ENCODE results near the gene CPED1.

Gene CPED1

GRCh38 chr7:121285066-121285667 is 296.7 kb downstream of the CPED1 start:
- Histone ChIP-seq H3K9ac (ENCODE audit: low read length) (no peak overlapping the region), H3K27ac (ENCODE audit: low read length, poor library complexity, severe bottlenecking) (no peak overlapping the region), H2BK120ac (ENCODE audit: low read depth, low read length) (no peak overlapping the region), H3K4me3 (ENCODE audit: insufficient read depth in 1 of 2, low read depth in 1 of 2, low read length in 2 of 2) (no peak overlapping the region), H3K36me3 (ENCODE audit: control insufficient read depth in 1 of 2, insufficient read depth in 2 of 2, low read depth in 1 of 2, low read length in 2 of 2) (peaks cover 2 to 27% of the 10 kb centered on the region in 2 experiments), H4K8ac (ENCODE audit: low read length) (no peak overlapping the region), H3K79me1 (replicated peaks; ENCODE audit: low read length, poor library complexity, severe bottlenecking) (no peaks in the 10 kb centered on the region), H3K27me3 (ENCODE audit: control insufficient read depth in 1 of 2, insufficient read depth in 1 of 2, low read length in 2 of 2) (no peaks in the 10 kb centered on the region), H2AK5ac (ENCODE audit: low read length, severe bottlenecking) (no peak overlapping the region), H2AFZ (ENCODE audit: low read depth, low read length) (no peak overlapping the region), H3K14ac (ENCODE audit: low read length in 2 of 2) (no peak overlapping the region), H3K23ac (ENCODE audit: low read length in 2 of 2) (no peak overlapping the region), H3K18ac (ENCODE audit: low read depth in 1 of 2, low read length in 2 of 2) (no peak overlapping the region), H3K4ac (ENCODE audit: low read depth in 1 of 2, low read length in 2 of 2) (no peak overlapping the region), H3K4me2 (ENCODE audit: low read length, poor library complexity, severe bottlenecking) (no peak overlapping the region), H3K9me3 (ENCODE audit: control insufficient read depth, low read length) (peaks cover 7% of the 10 kb centered on the region), H2BK15ac (ENCODE audit: low read depth, poor library complexity, severe bottlenecking) (no peak overlapping the region), H2BK5ac (ENCODE audit: low read depth, low read length, poor library complexity, severe bottlenecking) (no peak overlapping the region), H3K4me1 (ENCODE audit: control insufficient read depth, insufficient read depth, low read depth, low read length) (no peaks in the 10 kb centered on the region), H4K91ac (ENCODE audit: low read length) (no peak overlapping the region), H2BK12ac (ENCODE audit: low read length in 2 of 2) (no peak overlapping the region)
- DNase-seq = no peak
- WGBS = 100% methylated on average over 1 of the region's 1 CpG

GRCh38 chr7:121286186-121286585 is 297.7 kb downstream of the CPED1 start:
- WGBS = 100% methylated on average over 2 of the region's 2 CpGs
- H3K23ac ChIP-seq (ENCODE audit: low read length in 2 of 2) = no peak overlapping the region
- no peak overlapping the region for H2AK5ac ChIP-seq (ENCODE audit: low read length, severe bottlenecking)
- H3K4me2 ChIP-seq (ENCODE audit: low read length, poor library complexity, severe bottlenecking) = no peak overlapping the region
- H2BK12ac ChIP-seq (ENCODE audit: low read length in 2 of 2) = no peak overlapping the region
- no peaks in the 10 kb centered on the region for H3K79me1 ChIP-seq (replicated peaks; ENCODE audit: low read length, poor library complexity, severe bottlenecking)
- no peak overlapping the region for H4K8ac ChIP-seq (ENCODE audit: low read length)
- H4K91ac ChIP-seq (ENCODE audit: low read length) = no peak overlapping the region
- no peak overlapping the region for H3K27ac ChIP-seq (ENCODE audit: low read length, poor library complexity, severe bottlenecking)
- peaks cover 7% of the 10 kb centered on the region for H3K9me3 ChIP-seq (ENCODE audit: control insufficient read depth, low read length)
- H2BK15ac ChIP-seq (ENCODE audit: low read depth, poor library complexity, severe bottlenecking) = no peak overlapping the region
- H2BK5ac ChIP-seq (ENCODE audit: low read depth, low read length, poor library complexity, severe bottlenecking) = no peak overlapping the region
- peaks cover 2 to 27% of the 10 kb centered on the region in 2 experiments for H3K36me3 ChIP-seq (ENCODE audit: control insufficient read depth in 1 of 2, insufficient read depth in 2 of 2, low read depth in 1 of 2, low read length in 2 of 2)
- no peak overlapping the region for H2BK120ac ChIP-seq (ENCODE audit: low read depth, low read length)
- H3K4me3 ChIP-seq (ENCODE audit: insufficient read depth in 1 of 2, low read depth in 1 of 2, low read length in 2 of 2) = no peak overlapping the region
- H3K4ac ChIP-seq (ENCODE audit: low read depth in 1 of 2, low read length in 2 of 2) = no peak overlapping the region
- no peak overlapping the region for H3K14ac ChIP-seq (ENCODE audit: low read length in 2 of 2)
- H3K18ac ChIP-seq (ENCODE audit: low read depth in 1 of 2, low read length in 2 of 2) = no peak overlapping the region
- no peak for DNase-seq
- H3K27me3 ChIP-seq (ENCODE audit: control insufficient read depth in 1 of 2, insufficient read depth in 1 of 2, low read length in 2 of 2) = no peaks in the 10 kb centered on the region
- no peak overlapping the region for H2AFZ ChIP-seq (ENCODE audit: low read depth, low read length)
- H3K9ac ChIP-seq (ENCODE audit: low read length) = no peak overlapping the region
- H3K4me1 ChIP-seq (ENCODE audit: control insufficient read depth, insufficient read depth, low read depth, low read length) = no peaks in the 10 kb centered on the region

GRCh38 chr7:121286742-121287734 is 298.5 kb downstream of the CPED1 start:
- H2BK5ac ChIP-seq (ENCODE audit: low read depth, low read length, poor library complexity, severe bottlenecking) = no peak overlapping the region
- H2AK5ac ChIP-seq (ENCODE audit: low read length, severe bottlenecking) = no peak overlapping the region
- H3K18ac ChIP-seq (ENCODE audit: low read depth in 1 of 2, low read length in 2 of 2) = no peak overlapping the region
- no peak overlapping the region for H2AFZ ChIP-seq (ENCODE audit: low read depth, low read length)
- H3K9ac ChIP-seq (ENCODE audit: low read length) = no peak overlapping the region
- H2BK15ac ChIP-seq (ENCODE audit: low read depth, poor library complexity, severe bottlenecking) = no peak overlapping the region
- H2BK12ac ChIP-seq (ENCODE audit: low read length in 2 of 2) = peak overlapping the region in 1 of 2 experiments; percentile 38
- H3K4me3 ChIP-seq (ENCODE audit: insufficient read depth in 1 of 2, low read depth in 1 of 2, low read length in 2 of 2) = no peak overlapping the region
- H3K9me3 ChIP-seq (ENCODE audit: control insufficient read depth, low read length) = peaks cover 7% of the 10 kb centered on the region
- no peak for DNase-seq
- peaks cover 2 to 24% of the 10 kb centered on the region in 2 experiments for H3K36me3 ChIP-seq (ENCODE audit: control insufficient read depth in 1 of 2, insufficient read depth in 2 of 2, low read depth in 1 of 2, low read length in 2 of 2)
- H2BK120ac ChIP-seq (ENCODE audit: low read depth, low read length) = no peak overlapping the region
- peak overlapping the region; percentile 11 for H4K91ac ChIP-seq (ENCODE audit: low read length)
- H3K23ac ChIP-seq (ENCODE audit: low read length in 2 of 2) = no peak overlapping the region
- no peak overlapping the region for H3K27ac ChIP-seq (ENCODE audit: low read length, poor library complexity, severe bottlenecking)
- no peak overlapping the region for H4K8ac ChIP-seq (ENCODE audit: low read length)
- H3K27me3 ChIP-seq (ENCODE audit: control insufficient read depth in 1 of 2, insufficient read depth in 1 of 2, low read length in 2 of 2) = no peaks in the 10 kb centered on the region
- no peak overlapping the region for H3K14ac ChIP-seq (ENCODE audit: low read length in 2 of 2)
- H3K4ac ChIP-seq (ENCODE audit: low read depth in 1 of 2, low read length in 2 of 2) = no peak overlapping the region
- H3K4me2 ChIP-seq (ENCODE audit: low read length, poor library complexity, severe bottlenecking) = no peak overlapping the region
- whole genome bisulfite sequencing = 95% methylated on average over 3 of the region's 6 CpGs
- H3K4me1 ChIP-seq (ENCODE audit: control insufficient read depth, insufficient read depth, low read depth, low read length) = no peaks in the 10 kb centered on the region
- no peaks in the 10 kb centered on the region for H3K79me1 ChIP-seq (replicated peaks; ENCODE audit: low read length, poor library complexity, severe bottlenecking)

- Histone ChIP-seq H3K4me1 (ENCODE audit: control insufficient read depth, insufficient read depth, low read depth, low read length) (no peaks in the 10 kb centered on the region), H2BK12ac (ENCODE audit: low read length in 2 of 2) (no peak overlapping the region), H2AK5ac (ENCODE audit: low read length, severe bottlenecking) (no peak overlapping the region), H3K9me3 (ENCODE audit: control insufficient read depth, low read length) (peaks cover 7% of the 10 kb centered on the region), H2BK15ac (ENCODE audit: low read depth, poor library complexity, severe bottlenecking) (no peak overlapping the region), H3K27me3 (ENCODE audit: control insufficient read depth in 1 of 2, insufficient read depth in 1 of 2, low read length in 2 of 2) (no peaks in the 10 kb centered on the region), H4K91ac (ENCODE audit: low read length) (no peak overlapping the region), H3K14ac (ENCODE audit: low read length in 2 of 2) (no peak overlapping the region), H3K27ac (ENCODE audit: low read length, poor library complexity, severe bottlenecking) (no peak overlapping the region), H3K4me2 (ENCODE audit: low read length, poor library complexity, severe bottlenecking) (no peak overlapping the region), H3K4me3 (ENCODE audit: insufficient read depth in 1 of 2, low read depth in 1 of 2, low read length in 2 of 2) (no peak overlapping the region), H2BK120ac (ENCODE audit: low read depth, low read length) (no peak overlapping the region), H3K79me1 (replicated peaks; ENCODE audit: low read length, poor library complexity, severe bottlenecking) (no peaks in the 10 kb centered on the region), H2BK5ac (ENCODE audit: low read depth, low read length, poor library complexity, severe bottlenecking) (no peak overlapping the region), H3K9ac (ENCODE audit: low read length) (no peak overlapping the region), H3K4ac (ENCODE audit: low read depth in 1 of 2, low read length in 2 of 2) (no peak overlapping the region), H4K8ac (ENCODE audit: low read length) (no peak overlapping the region), H3K23ac (ENCODE audit: low read length in 2 of 2) (no peak overlapping the region), H3K18ac (ENCODE audit: low read depth in 1 of 2, low read length in 2 of 2) (no peak overlapping the region), H2AFZ (ENCODE audit: low read depth, low read length) (no peak overlapping the region), H3K36me3 (ENCODE audit: control insufficient read depth in 1 of 2, insufficient read depth in 2 of 2, low read depth in 1 of 2, low read length in 2 of 2) (peaks cover 2 to 10% of the 10 kb centered on the region in 2 experiments)
- peak; percentile 82 for DNase-seq
These were observed 300.4 kb downstream of the CPED1 start for GRCh38 chr7:121288894-121289293.

Data from mesenchymal stem cell (in vitro differentiated cells and primary cell).